ENCODE data around the gene SMIM3. TPM values are rescaled to one million over a fixed set of nuclear protein-coding genes. Genes with fewer than 3 reads are reported as not detected.

SMIM3 gene
- total and polyA plus RNA-seq, 2 of the 8 experiments (the other 6 are each of a cell fraction or from before 2014, with no cell fraction given): 10.4 to 15.7 TPM

DNA sequence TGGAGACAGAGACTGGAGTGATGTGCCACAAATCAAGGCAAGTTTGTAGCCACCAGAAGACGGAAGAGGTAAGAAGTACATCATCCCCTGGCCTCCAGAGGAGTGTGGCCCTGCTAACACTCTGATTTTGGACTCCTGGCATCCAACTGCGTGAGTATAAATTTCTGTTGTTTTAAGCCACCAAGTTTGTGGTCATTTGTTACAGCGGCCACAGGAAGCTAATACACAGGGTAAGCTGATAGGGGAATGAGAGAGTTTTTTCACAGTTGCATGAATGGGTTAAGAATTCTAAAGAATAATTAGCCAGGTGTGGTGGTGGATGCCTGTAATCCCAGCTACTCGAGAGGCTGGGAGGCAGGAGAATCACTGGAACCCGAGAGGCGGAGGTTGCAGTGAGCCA, 25.8 kb downstream of the SMIM3 start:
- Histone ChIP-seq H3K18ac (ENCODE audit: extremely low read depth, low read length) (no peak overlapping the region), H2BK5ac (ENCODE audit: low read depth, low read length) (no peak overlapping the region), H2BK15ac (ENCODE audit: low read length) (no peak overlapping the region), H3K79me1 (ENCODE audit: low read depth, low read length) (no peaks in the 10 kb centered on the region), H4K91ac (replicated peaks; ENCODE audit: insufficient read length, low read length) (no peak overlapping the region), H3K27ac (ENCODE audit: low read depth, low read length) (no peak overlapping the region), H3K4ac (replicated peaks; ENCODE audit: insufficient read length, low read depth, low read length) (no peak overlapping the region), H3K23ac (ENCODE audit: insufficient read length) (no peak overlapping the region), H3K4me1 (replicated peaks in 1 of 4; ENCODE audit: control insufficient read depth in 3 of 4, insufficient read depth in 4 of 4, low read length in 3 of 4) (peaks cover 0 to 3% (median 0%) of the 10 kb centered on the region in 4 experiments; a peak in 1 of 7 replicates), H3K14ac (ENCODE audit: insufficient read length) (no peak overlapping the region), H4K8ac (ENCODE audit: extremely low read depth, insufficient read depth, low read length) (no peak overlapping the region), H3K4me2 (ENCODE audit: insufficient read depth in 1 of 2, low read depth in 2 of 2, low read length in 2 of 2) (no peak overlapping the region), H4K20me1 (replicated peaks in 1 of 2; ENCODE audit: control insufficient read depth in 1 of 2, insufficient read depth in 2 of 2, low read length in 2 of 2) (no peaks in the 10 kb centered on the region), H3K79me2 (ENCODE audit: control insufficient read depth in 1 of 2, insufficient read depth in 2 of 2, low read length in 2 of 2) (no peaks in the 10 kb centered on the region), H3K23me2 (ENCODE audit: low read depth, low read length) (0 out of 2 replicates have a peak, but pooled peaks cover 2% of the 10 kb centered on the region), H3K56ac (replicated peaks; ENCODE audit: insufficient read length, low read depth, low read length) (no peak overlapping the region), H2AFZ (ENCODE audit: low read length) (no peak overlapping the region), H2BK120ac (replicated peaks; ENCODE audit: low read depth, low read length) (no peak overlapping the region), H2AK5ac (ENCODE audit: low read depth, low read length) (no peak overlapping the region), H3K9ac (replicated peaks in 1 of 4; ENCODE audit: extremely low read depth in 1 of 4, low read depth in 3 of 4, low read length in 3 of 4) (no peak overlapping the region), H3K36me3 (ENCODE audit: control insufficient read depth in 2 of 4, insufficient read depth in 4 of 4, low read length in 3 of 4) (no peaks in the 10 kb centered on the region), H4K5ac (ENCODE audit: insufficient read length, low read depth, low read length) (no peak overlapping the region), H3K27me3 (replicated peaks in 1 of 4; ENCODE audit: control insufficient read depth in 3 of 4, extremely low read depth in 1 of 4, insufficient read depth in 3 of 4, low read length in 3 of 4) (no peaks in the 10 kb centered on the region), H3K9me3 (ENCODE audit: insufficient read depth in 2 of 2, low read depth in 1 of 2, low read length in 1 of 2) (no peaks in the 10 kb centered on the region; a peak in 2 of 4 replicates), H3K4me3 (ENCODE audit: extremely low read depth in 1 of 4, insufficient read depth in 2 of 4, low read depth in 3 of 4, low read length in 4 of 4) (no peak overlapping the region), H2BK20ac (ENCODE audit: low read length) (no peak overlapping the region), H2BK12ac (ENCODE audit: low read depth, low read length) (no peak overlapping the region)
- FAIRE-seq: no peak
- no peak for DNase-seq (ENCODE audit: low read depth in 1 of 2, low spot score in 2 of 2)
- ChIA-PET CTCF (ENCODE audit: partially characterized antibody) (interaction anchor here (0.6 to 3.1 kb wide), 11 partner anchors 11 to 312 kb away, joined by 3 to 27 read pairs (median 4); partner anchors contain the start of gene IRGM), POLR2A (ENCODE audit: partially characterized antibody) (no interaction called here)
- WGBS, 2 experiments (ENCODE audit: extremely low coverage in 1 of 2, insufficient coverage in 1 of 2, insufficient read length in 1 of 2, insufficient replicate concordance in 2 of 2, low coverage in 1 of 2, low lambda C conversion rate in 2 of 2, missing lambda C conversion rate in 1 of 2): 91% methylated on average over 6 of the region's 6 CpGs; no CpG with 5 or more reads in 1 of the 2 experiments
- no peak for TF ChIP-seq CEBPB (IDR thresholded peaks at IDR 0.05; ENCODE audit: low read depth, low read length)
- no peak for TF ChIP-seq SP1 (IDR thresholded peaks at IDR 0.05; ENCODE audit: low read depth, low read length)
- no peak for TF ChIP-seq CBX5 (IDR thresholded peaks at IDR 0.05; ENCODE audit: low read depth, low read length)
- no peak for TF ChIP-seq TAF7 (optimal IDR thresholded peaks at IDR 0.05; ENCODE audit: borderline replicate concordance, low read depth, low read length)
